GM18520 (cell line): ENCODE results near the gene ZMYND19.
A peak's percentile ranks its signal among the peaks of the same experiment; 100 is the strongest.
"Not testable (repeated sequence)": the region's sequence is repeated elsewhere in the genome, so short reads cannot be mapped to it uniquely, and the experiment has no call there.

Source experiments
- ATAC-seq: cut with Tn5 transposase; IDR thresholded peaks from one replicate; pipeline ENCODE4 v1.9.1; 2021; ENCODE audit not compliant: unreplicated experiment

The ZMYND19 gene

GRCh38 chr9:137589441-137590122 lies 730 bp downstream of the ZMYND19 start:
- ATAC-seq: peak; percentile 8

GRCh38 chr9:137588891-137589290 lies 1.4 kb downstream of the ZMYND19 start:
- ATAC-seq: no peak

- ATAC-seq: no peak
Observed at GRCh38 chr9:137588311-137588710, 2.0 kb downstream of the ZMYND19 start.

GRCh38 chr9:137586854-137587253 lies 3.5 kb downstream of the ZMYND19 start:
- ATAC-seq: no peak

GRCh38 chr9:137583957-137584356 lies 6.4 kb downstream of the ZMYND19 start:
- ATAC-seq: no peak

- no peak for ATAC-seq
Observed at GRCh38 chr9:137583347-137583746, 7.0 kb downstream of the ZMYND19 start.

- no peak for ATAC-seq
Observed at GRCh38 chr9:137582286-137582860, 7.9 kb downstream of the ZMYND19 start.

GRCh38 chr9:137581361-137582285 lies 8.7 kb downstream of the ZMYND19 start:
- ATAC-seq: no peak

- no peak for ATAC-seq
Observed at GRCh38 chr9:137580954-137581322, 9.4 kb downstream of the ZMYND19 start.

GRCh38 chr9:137580209-137580953 lies 9.9 kb downstream of the ZMYND19 start:
- ATAC-seq: no peak

- no peak for ATAC-seq
Observed at GRCh38 chr9:137579259-137579604, 11.1 kb downstream of the ZMYND19 start.

- peak; percentile 90 for ATAC-seq
Observed at GRCh38 chr9:137578518-137579258, 11.6 kb downstream of the ZMYND19 start, which contains the start of gene DPH7. Gene DPH7 (minus strand): TSS chr9:137578925. CDS start chr9:137578777, 148 bp downstream.

GRCh38 chr9:137575716-137576411 lies 14.4 kb downstream of the ZMYND19 start:
- no peak for ATAC-seq

- no peak for ATAC-seq
Observed at GRCh38 chr9:137575364-137575715, 15.0 kb downstream of the ZMYND19 start.

GRCh38 chr9:137574192-137574591 lies 16.1 kb downstream of the ZMYND19 start:
- no peak for ATAC-seq

GRCh38 chr9:137570566-137570965 lies 19.7 kb downstream of the ZMYND19 start:
- no peak for ATAC-seq

- ATAC-seq: no peak
Observed at GRCh38 chr9:137569609-137570203, 20.6 kb downstream of the ZMYND19 start.

GRCh38 chr9:137568445-137568844 lies 21.9 kb downstream of the ZMYND19 start:
- ATAC-seq: not testable (repeated sequence)

- no peak for ATAC-seq
Observed at GRCh38 chr9:137564817-137565411, 25.4 kb downstream of the ZMYND19 start.
